D341Med (cell line): ENCODE measurements around the gene RGL4.
"Not testable (repeated sequence)": the region's sequence is repeated elsewhere in the genome, so short reads cannot be mapped to it uniquely, and the experiment has no call there.

Experiments used
- DNase-seq: peaks from one replicate; pipeline ENCODE4 v3.0.0; 2012; ENCODE audit warnings: low spot score

RGL4 gene, protein sequence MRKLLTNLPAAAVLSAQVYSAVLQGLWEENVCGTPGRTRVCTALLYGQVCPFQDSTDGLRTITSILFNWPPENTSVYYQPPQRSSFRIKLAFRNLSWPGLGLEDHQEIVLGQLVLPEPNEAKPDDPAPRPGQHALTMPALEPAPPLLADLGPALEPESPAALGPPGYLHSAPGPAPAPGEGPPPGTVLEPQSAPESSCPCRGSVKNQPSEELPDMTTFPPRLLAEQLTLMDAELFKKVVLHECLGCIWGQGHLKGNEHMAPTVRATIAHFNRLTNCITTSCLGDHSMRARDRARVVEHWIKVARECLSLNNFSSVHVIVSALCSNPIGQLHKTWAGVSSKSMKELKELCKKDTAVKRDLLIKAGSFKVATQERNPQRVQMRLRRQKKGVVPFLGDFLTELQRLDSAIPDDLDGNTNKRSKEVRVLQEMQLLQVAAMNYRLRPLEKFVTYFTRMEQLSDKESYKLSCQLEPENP

DNA sequence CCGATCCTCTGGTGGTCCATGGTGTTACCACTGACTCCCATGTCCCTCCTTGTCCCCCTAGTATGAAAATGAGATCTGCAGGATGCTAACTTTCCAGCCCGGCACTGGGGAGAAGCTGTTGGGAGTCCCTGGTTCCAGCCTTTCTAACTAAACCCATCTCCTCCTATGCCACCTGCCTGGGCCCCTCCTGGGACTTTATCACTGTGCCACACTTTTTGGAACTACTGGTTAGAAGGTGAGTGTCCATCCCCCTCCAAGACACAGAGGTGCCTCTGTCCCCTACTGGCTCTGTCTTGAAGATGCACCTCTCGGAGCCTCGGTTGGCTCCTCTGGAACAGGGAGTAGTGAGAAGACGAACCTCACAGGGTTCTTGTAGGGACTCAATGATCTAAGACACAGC, at the start of gene RGL4:
TSS of gene RGL4 (plus strand) at position 301 of the 400 bp plus-strand sequence. CDS start 1,018 bp downstream, outside the sequence.
- no peak for DNase-seq

DNA sequence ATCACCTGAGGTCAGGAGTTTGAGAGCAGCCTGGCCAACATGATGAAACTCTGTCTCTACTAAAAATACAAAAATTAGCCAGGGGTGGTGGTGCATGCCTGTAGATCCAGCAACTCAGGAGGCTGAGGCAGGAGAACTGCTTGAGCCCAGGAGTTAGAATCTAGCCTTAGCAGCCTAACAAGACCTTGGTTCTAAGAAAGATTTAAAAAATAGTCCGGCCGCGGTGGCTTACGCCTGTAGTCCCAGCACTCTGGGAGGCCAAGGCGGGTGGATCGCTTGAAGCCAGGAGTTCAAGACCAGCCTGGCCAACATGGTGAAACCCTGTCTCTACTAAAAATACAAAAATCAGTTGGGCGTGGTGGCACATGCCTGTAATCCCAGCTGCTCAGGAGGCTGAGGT, 44.3 kb upstream of the RGL4 start:
- DNase-seq, result not testable (repeated sequence)

DNA sequence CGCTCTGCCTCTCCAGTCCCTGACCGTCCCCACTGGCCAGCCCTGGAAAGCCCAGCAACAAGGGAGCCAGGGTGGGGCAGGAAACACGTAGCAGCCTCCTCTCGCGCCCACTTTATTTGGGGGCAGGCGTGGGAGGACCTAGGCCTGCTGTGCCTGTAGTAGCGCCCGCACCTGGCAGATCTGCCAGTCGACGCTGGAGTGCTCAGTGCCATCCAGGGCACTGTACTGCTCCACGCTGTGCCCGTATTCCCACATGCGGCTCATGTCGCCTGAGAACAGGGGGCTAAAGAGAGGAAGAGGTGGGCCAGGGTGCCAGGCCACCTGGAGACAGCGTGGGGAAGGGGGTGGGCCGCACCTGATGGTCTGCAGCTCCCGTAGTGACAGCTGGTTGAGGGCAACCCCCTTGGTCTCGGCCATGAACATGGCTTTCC, 41.7 kb upstream of the RGL4 start:
- no peak for DNase-seq

DNA sequence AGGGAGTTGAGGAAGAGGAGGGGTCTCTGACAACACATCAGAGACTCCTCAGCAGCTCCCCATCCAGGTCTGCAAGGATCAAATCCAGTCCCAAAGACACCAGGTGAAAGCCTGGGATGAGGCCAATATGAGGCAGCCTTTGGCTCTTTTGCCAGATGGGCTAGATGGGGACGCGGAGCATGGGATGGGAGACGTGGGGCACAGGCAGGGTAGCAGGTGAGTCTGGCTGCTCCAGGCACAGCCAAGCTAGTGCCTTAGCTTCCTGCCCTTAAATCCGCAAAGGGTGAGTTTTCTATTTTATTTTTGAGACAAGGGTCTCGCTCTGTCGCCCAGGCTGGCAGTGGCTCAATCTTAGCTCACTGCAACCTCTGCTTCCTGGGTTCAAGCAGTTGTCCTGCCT, 39.1 kb upstream of the RGL4 start:
- no peak for DNase-seq

DNA sequence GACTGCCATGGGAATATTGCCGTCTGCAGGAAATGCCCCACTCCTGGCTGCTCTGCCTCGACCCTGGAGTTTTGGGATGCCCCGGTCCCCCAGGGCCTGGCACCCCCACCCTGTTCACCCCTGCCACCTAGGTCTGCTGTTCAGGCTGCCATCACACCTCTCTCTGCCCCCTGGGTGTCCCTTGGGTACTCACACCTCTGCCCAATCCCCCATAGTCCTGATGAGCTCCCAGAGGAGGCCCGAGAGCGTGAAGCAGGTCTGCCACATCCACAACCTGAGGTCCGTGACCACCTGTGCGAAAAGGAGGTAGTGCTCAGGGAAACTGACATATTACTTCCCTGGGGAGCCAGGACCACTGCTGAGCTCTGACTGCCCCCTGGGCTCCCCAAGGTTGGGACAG, 38.5 kb upstream of the RGL4 start:
- no peak for DNase-seq

DNA sequence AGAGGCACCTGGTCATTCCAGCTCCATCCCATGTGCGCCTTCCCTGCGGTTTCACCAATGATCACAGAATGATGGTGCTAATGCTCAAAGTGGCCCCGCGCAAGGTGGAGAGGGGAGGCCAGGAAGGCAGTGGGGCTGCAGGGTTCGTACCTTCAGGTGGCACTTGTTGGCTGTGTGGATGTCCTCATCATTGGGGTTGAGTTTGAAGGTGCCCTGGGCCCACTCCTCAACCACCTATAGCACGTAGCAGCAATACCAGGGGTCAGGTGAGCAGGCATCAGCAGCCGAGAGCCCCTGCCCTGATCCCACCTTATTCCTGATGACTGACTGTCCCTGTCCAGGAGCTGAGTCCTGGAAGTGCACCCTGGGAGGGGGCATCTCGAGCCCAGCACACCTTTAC, 38.1 kb upstream of the RGL4 start:
- DNase-seq, result no peak

- no peak for DNase-seq
Observed at GRCh38 chr22:23655891-23656475, 34.8 kb upstream of the RGL4 start.

DNA sequence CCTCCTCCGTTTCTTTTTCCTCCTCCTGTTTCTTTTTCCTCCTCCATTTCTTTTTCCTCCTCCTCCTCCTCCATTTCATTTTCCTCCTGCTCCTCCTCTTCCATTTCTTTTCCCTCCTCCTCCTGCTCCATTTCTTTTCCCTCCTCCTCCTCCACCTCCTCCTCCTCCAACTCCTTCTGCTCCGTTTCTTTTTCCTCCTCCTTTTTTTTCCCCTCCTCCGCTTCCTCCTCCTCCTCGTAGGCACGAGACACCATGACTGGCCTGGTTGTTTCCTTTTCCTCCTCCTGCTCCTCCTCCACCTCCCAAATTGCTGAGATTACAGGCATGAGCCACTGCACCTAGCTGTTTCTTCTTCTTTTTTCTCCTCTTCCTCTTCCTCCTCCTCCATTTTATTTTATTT, 33.1 kb upstream of the RGL4 start:
- DNase-seq, result no peak

GRCh38 chr22:23660381-23660780, 30.4 kb upstream of the RGL4 start:
- DNase-seq, result not testable (repeated sequence)

DNA sequence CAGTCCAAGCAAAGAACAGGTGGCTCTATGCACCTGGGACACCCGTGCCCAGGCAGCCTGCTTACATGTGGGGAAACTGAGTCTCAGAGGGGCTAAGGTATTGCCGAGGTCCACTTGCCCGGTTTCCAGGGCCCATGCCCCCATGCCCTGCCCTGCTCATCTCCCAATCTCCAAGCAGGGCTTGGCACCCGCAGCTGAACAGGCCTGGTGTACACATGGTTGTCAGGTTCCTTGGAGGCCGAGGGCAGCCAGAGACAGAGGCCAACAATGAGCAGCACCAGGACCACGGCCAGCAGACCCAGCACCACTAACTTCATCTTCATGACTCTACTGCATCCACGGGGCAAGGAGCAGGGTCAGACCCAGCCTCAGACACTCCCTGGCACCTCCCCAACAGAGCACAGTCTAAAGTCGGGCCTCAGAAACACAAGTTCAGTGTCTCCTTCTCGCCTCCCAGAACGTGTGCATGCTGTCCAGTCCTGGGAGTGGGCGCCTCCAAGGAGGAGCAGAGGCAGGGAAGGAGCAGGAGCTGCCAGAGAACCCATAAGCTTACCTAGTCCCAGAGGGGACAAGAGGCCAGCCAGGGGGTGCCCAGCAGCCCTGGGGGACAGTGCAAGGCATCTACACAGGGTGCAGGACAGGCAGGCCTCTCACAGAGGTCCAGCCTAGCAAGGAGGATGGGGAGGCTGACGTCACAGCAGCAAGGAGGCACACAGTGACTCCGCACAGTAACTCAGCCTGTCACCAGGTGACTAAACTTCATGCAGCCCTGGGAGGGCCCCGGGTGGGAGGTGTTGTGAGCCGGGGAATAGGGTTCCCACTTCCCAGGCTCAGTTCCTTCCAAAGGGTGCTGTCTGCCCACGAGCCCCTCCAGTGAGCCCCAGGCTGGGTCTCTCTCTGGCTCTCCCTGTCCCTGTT, 20.2 kb upstream of the RGL4 start:
- no peak for DNase-seq

GRCh38 chr22:23671387-23671786, 19.4 kb upstream of the RGL4 start:
- DNase-seq, result not testable (repeated sequence)

- not testable (repeated sequence) for DNase-seq
Observed at GRCh38 chr22:23672307-23673049, 18.3 kb upstream of the RGL4 start.

DNA sequence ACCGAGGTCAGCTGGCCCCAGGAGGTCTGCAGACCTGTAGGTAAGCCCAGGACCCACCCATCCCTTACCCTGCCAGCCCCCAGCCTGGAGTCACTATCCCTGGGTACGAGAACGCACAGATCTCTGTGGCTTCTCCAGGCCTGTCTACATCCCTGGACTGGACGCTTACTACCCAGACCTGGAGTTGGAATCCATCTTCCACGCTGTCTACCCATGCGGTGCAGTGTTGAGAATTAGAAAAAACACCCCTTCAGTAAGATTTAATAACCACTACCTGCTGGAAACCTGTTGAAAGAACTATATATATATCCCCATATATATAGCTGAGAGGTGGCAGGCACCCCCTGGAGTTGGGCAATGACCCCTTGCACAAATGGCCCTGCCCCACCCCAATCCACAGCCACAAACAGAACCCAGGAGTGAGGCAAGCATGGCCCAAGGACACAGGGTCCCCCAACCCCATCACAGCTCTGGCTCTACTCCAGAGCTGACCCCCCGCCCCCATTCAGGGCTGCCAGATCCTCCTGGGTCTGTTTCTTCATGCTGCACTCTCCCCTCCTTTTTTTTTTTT, 17.7 kb upstream of the RGL4 start:
- DNase-seq, result no peak

DNA sequence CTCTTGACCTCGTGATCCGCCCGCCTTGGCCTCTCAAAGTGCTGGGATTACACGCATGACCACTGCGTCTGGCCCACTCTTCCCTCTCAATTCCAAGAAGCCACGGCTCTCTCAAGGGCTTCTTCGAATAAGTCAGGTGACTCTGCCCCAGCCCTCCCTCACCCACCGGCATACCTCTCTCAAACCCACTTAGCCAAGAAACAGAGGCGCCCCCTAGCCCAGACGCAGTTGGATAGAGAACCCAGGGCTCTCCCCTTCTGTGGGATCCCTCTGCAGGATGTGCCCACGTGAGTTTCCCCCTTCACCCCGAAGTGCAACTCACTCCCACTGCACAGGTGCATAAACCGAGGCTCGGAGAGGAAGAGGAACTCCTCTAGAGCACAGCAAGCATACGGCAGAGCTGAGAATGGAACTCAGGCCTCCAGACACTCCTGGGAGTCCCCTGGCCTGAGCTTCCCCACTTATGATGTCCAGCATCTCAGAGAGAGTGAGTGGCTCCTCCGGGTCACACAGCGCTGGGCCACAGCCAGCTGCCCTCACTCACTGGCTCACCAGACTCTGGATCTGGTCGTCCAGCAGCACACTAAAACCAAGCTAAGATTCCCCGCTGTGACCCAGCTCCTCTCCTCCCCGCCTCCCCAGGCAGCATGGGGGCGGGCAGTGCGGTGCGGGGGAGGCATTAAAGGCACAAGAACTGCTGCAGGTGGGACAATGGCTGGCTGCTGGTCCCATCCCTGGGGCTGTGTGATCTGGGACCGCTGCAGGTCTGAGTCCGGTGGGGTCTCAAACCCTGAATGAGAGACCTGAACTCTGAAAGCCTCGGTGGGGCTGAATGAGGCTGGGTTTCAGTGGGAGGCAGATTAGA, 16.8 kb upstream of the RGL4 start:
- DNase-seq, result no peak

GRCh38 chr22:23674886-23675501, 15.8 kb upstream of the RGL4 start:
- not testable (repeated sequence) for DNase-seq

DNA sequence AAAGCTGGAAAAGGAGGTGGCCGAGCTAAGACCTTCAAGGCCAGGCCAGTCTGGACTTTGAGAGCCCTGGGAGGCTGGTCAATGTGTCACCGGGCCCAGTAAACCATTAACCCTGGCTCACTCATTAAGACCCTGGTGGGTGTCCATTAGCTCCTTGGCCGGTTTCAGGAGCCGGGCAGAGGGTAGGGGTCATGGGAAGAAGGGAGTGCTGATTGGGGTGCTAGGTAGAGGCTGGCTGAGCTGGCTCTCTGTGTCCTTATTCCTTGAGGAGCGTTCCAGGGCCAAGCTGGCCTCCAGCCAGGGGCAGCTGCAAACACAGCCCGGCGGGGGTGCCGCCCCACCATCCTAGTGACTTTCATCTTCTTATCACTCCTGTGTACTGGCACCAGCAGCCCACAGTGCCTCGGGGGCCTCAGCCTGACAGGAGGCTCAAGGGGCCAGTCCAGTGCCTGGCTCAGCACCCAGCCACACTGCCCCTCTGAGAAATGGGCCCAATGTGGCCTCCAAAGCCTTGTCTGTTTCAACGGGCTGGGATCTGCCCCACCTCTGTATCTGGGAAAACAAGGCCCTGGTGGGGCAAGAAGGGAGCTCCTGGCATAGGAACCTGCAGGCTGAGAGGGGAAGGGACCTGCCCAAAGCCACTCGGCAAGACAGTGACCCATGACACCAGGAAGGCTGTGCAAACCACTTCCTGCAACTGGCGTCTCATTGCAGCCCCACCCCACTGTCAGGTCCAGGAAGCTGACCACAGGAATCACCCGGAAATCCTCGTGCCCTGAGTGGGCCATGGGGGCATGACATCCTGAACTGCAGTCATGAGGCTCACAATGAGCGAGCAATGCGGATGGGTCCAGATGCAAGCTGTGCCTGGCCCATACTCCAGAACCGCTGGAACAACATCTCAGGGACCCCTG, 15.1 kb upstream of the RGL4 start:
- no peak for DNase-seq

DNA sequence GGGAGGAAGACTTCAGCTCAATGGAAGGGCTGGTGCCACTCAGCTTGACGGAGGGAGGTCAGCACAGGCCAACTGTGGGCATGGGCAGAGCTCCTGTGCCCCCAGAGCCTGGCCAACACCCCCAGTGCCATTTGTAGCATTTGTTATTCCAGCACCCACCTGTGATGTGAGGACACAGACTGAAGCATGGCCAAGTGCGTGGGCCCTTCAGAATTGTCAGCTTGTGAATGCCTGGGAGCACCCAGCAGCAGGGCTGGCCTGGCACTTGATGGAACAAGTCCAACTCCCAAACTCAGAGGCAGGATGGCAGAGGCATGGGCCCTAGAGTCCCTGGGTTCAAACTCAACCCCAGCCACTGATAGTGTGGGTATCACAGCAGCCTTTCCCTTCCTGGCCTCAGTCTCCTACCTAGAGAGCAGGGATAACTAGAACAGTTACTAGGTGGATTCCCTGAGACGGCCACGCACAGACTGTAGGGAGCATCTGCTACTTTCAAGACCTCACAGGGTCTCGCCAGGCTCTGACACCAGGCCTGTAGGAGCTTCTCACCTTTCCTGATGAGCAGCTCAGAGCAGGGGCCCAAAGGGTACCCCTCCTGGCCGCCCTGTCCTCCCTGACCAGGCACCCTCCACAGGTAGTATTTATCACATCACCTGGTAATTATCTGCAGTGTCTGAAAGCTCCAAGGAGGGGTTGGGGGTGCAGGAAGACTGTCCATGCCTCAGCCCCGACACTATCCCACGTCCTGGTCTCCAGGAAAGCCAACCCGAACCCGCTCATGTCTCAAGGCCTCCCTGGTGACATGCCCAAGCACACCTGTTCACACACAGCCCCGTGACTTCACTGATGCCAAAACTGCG, 13.7 kb upstream of the RGL4 start:
- peak; percentile 18 for DNase-seq

DNA sequence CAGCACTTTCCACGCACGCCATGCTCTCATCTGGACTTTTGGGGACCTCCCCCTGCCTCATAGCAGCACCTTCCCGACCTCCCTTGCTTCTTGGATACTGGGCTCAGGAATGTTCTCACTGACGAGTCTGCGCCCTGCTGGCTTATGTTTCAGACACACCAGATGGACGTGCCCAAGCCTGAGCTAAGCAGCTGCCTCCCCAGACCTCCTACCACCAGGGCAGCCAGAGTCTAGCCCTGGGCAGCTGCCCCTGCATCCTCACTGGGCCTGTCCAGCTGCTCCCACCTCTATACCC, 13.2 kb upstream of the RGL4 start:
- DNase-seq, result peak; percentile 50
